Inferior parietal cortex (tissue), 1 donor: Measurements from ENCODE around the gene CYSRT1.

Experiments used
- DNase-seq: peaks from one replicate; pipeline ENCODE4 v3.0.0-alpha.2; 2016; ENCODE audit errors: extremely low spot score

Gene CYSRT1

DNA sequence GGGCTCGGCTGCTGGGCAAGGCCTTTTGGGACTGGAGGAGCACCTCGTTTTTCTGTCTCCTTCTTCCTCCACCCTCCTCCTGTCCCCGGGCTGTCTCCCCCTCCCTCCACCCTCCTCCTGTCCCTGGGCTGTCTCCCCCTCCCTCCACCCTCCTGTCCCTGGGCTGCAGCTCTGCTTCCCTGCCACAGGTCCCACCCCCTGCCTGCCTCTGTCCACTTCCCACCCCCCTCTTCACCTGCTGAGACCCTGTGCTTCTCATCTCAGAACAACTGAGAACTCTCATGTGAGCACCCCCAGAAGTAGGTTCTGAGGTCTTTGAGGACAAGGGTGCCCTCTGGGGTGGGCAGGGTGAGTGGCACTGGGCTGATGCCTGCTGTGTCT, 46.7 kb downstream of the CYSRT1 start:
- DNase-seq = no peak

- DNase-seq = no peak
These were observed 47.5 kb downstream of the CYSRT1 start for GRCh38 chr9:137272241-137273094.

DNA sequence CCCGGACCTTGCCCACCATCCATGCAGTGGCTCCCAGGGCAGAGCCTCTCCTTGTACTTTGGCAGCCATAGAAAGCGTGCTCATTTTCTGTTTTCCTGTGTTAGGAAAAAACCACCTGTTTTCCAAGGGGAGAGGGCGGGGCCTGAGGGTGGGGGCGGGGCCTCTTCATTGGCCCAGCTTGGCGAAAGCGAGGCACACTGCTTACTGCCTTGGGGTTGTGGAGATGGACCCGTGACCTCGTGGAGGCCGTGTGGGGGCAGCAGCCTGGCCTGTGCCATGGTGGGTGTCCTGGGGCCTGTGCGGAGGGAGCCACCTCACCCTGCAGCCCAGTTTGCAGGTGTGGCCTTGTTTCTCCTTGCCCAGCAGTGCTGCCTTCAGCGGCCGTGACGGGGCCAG, 48.1 kb downstream of the CYSRT1 start:
- no peak for DNase-seq

GRCh38 chr9:137273611-137274320, 48.8 kb downstream of the CYSRT1 start:
- no peak for DNase-seq

DNA sequence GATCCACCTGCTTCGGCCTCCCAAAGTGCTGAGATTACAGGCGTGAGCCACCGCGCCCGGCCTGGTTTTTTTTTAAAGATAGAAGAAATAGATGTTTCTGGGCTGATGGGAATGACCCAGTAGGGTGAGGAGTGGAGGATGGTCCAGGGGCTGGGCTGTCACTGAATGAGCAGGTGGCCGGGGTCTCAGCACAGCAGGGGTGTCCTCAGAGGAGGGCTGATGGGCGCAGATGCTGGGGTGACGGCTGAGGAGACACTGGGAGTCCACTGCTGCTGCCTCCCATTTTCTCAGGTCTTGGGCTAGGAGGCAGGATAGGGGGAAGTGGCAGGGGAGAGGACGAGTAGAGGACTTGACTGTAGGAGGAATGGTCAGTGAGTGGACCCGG, 50.2 kb downstream of the CYSRT1 start:
- no peak for DNase-seq
